Panc1 (cell line): ENCODE results near the gene OMP. TPM values are rescaled to one million over a fixed set of nuclear protein-coding genes. Genes with fewer than 3 reads are reported as not detected.

Experiments
- ATAC-seq: fragments of 200-7000 bp; cut with Tn5 transposase; 2 replicates; pipeline ENCODE4 v1.9.1; 2020; ENCODE audit warnings: mild to moderate bottlenecking, moderate library complexity
- BruUV-seq: library from RNA; stranded (reverse); fragments of 400-500 nt; replicated peaks from 2 replicates; lab custom pipeline; 2021; lab: Mats Ljungman, UMichigan
- CTCF ChIA-PET: fragments of 300-600 bp; sonication (Branson Sonifier 250); formaldehyde crosslinking; loops from one replicate; lab custom pipeline; 2022; ENCODE audit warnings: antibody characterized with exemption; lab: Charles Lee
- POLR2A ChIA-PET: fragments of 300-600 bp; sonication (Branson Sonifier 250); formaldehyde crosslinking; loops from one replicate; lab custom pipeline; 2022; ENCODE audit warnings: antibody characterized with exemption; lab: Charles Lee
- DNase-seq: peaks from one replicate; pipeline ENCODE4 v3.0.0-alpha.2; 2010; ENCODE audit warnings: low read depth, low spot score
- H3K27ac ChIP-seq: 2 replicates; pipeline ENCODE4 v1.5.1; 2011; ENCODE audit warnings: mild to moderate bottlenecking, low read length, inconsistent platforms
- H3K27me3 ChIP-seq: fragments of 200-500 bp; sonication (Bioruptor generic); 2 replicates; pipeline ENCODE4 v1.6.0; 2014; ENCODE audit warnings: low read length, inconsistent platforms; ENCODE audit not compliant: control insufficient read depth, insufficient read depth
- H3K36me3 ChIP-seq: fragments of 200-500 bp; sonication (Bioruptor generic); 2 replicates; pipeline ENCODE4 v1.5.1; 2014; ENCODE audit warnings: inconsistent platforms, mild to moderate bottlenecking, low read length, moderate library complexity; ENCODE audit not compliant: control insufficient read depth, insufficient read depth
- H3K4me1 ChIP-seq: 2 replicates; pipeline ENCODE4 v1.5.1; 2011; ENCODE audit warnings: inconsistent platforms, mild to moderate bottlenecking, low read length, moderate library complexity; ENCODE audit not compliant: control insufficient read depth, insufficient read depth
- H3K4me3 ChIP-seq, 2 experiments: 2 replicates each; pipeline ENCODE4 v1.5.1; 2011 to 2012; ENCODE audit warnings: low read depth in 2 of 2, low read length in 2 of 2, mild to moderate bottlenecking in 2 of 2, inconsistent platforms in 1 of 2, moderate library complexity in 1 of 2
- H3K9me3 ChIP-seq: fragments of 200-500 bp; sonication (Bioruptor generic); 2 replicates; pipeline ENCODE4 v1.5.1; 2014; ENCODE audit warnings: low read depth, mild to moderate bottlenecking, inconsistent platforms, low read length, moderate library complexity; ENCODE audit not compliant: control insufficient read depth, insufficient read depth
- POLR2AphosphoS5 ChIP-seq: IDR thresholded peaks from 2 replicates; pipeline ENCODE4 v1.6.1; 2012; ENCODE audit warnings: mild to moderate bottlenecking, low read depth, low read length, moderate library complexity
- SIN3A ChIP-seq: IDR thresholded peaks from 2 replicates; pipeline ENCODE4 v1.6.1; 2012; ENCODE audit warnings: low read depth, mild to moderate bottlenecking, low read length, moderate library complexity, borderline replicate concordance; ENCODE audit not compliant: insufficient read depth
- TCF7L2 ChIP-seq: IDR thresholded peaks from 2 replicates; pipeline ENCODE4 v1.6.1; 2011; ENCODE audit warnings: mild to moderate bottlenecking, low read depth, low read length, inconsistent platforms
- in situ Hi-C: cut with HindIII; loops from 2 replicates; pipeline ENCODE4 v1.10.0; 2016; ENCODE audit warnings: low sequenced_read_pairs, low pct_unique_long_range_greater_than_20kb
- intact Hi-C: fragments of 100-400 bp; cut with micrococcal nuclease; formaldehyde crosslinking; loops from one replicate; pipeline ENCODE4 v1.10.0; 2022; ENCODE audit not compliant: unreplicated experiment
- total RNA-seq: library from RNA; stranded (reverse); gene quantifications from one replicate; pipeline ENCODE4 v1.2.1, GENCODE V29; 2021; ENCODE audit not compliant: unreplicated experiment
- TF ChIP-seq, protein P1 (sequence below): fragments of 450-650 bp; IDR thresholded peaks from 2 replicates; pipeline ENCODE4 v1.5.1; 2017; ENCODE audit warnings: mild to moderate bottlenecking
- TF ChIP-seq, protein P2 (sequence below), 2 experiments: IDR thresholded peaks; 2 replicates each; pipeline ENCODE4 v1.6.1; 2011 to 2012; ENCODE audit warnings: low read depth in 2 of 2, control low read depth in 1 of 2, low read length in 1 of 2, mild to moderate bottlenecking in 1 of 2, moderate library complexity in 1 of 2; ENCODE audit not compliant: insufficient read depth in 1 of 2

The OMP gene
- total RNA-seq, 1 experiment from 2014 or later = 1.5 TPM

DNA sequence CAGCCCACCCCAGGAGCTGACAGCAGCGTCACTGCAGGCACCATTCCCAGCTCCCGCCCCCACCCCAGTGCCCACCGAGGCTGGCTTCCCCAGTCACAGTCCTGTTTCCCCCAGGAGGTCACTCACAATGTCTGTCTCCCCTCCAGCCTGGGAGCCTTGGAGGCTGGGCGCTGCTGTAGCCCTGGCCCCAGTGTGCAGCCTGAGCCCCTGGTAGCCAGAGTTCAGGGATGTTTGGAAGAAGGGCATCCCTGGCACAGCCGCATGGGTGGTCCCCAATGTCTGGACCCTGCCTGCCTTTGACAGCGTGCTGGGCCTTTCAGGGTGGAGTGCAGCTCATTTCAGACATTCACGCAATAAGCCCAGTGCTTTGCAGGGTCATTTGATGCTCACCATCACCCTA, 31.6 kb upstream of the OMP start:
- POLR2A ChIA-PET = no interaction called here
- no peaks in the 10 kb centered on the region for H3K27me3 ChIP-seq
- no peaks in the 10 kb centered on the region for H3K36me3 ChIP-seq
- ATAC-seq = no peak
- CTCF ChIA-PET = interaction anchor here (0.6 kb wide), 1 partner anchor 27 kb away, joined by 3 read pairs; no protein-coding TSS in a partner anchor
- H3K4me3 ChIP-seq = no peak overlapping the region
- intact Hi-C loops = no loop called here
- no peak overlapping the region for H3K27ac ChIP-seq
- peaks cover 10% of the 10 kb centered on the region for H3K4me1 ChIP-seq
- BruUV-seq = no TSS peak
- DNase-seq = no peak
- TF ChIP-seq, protein P1, sequence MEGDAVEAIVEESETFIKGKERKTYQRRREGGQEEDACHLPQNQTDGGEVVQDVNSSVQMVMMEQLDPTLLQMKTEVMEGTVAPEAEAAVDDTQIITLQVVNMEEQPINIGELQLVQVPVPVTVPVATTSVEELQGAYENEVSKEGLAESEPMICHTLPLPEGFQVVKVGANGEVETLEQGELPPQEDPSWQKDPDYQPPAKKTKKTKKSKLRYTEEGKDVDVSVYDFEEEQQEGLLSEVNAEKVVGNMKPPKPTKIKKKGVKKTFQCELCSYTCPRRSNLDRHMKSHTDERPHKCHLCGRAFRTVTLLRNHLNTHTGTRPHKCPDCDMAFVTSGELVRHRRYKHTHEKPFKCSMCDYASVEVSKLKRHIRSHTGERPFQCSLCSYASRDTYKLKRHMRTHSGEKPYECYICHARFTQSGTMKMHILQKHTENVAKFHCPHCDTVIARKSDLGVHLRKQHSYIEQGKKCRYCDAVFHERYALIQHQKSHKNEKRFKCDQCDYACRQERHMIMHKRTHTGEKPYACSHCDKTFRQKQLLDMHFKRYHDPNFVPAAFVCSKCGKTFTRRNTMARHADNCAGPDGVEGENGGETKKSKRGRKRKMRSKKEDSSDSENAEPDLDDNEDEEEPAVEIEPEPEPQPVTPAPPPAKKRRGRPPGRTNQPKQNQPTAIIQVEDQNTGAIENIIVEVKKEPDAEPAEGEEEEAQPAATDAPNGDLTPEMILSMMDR = no peak
- TF ChIP-seq SIN3A (no peak), POLR2AphosphoS5 (no peak), TCF7L2 (no peak)
- TF ChIP-seq, protein P2, sequence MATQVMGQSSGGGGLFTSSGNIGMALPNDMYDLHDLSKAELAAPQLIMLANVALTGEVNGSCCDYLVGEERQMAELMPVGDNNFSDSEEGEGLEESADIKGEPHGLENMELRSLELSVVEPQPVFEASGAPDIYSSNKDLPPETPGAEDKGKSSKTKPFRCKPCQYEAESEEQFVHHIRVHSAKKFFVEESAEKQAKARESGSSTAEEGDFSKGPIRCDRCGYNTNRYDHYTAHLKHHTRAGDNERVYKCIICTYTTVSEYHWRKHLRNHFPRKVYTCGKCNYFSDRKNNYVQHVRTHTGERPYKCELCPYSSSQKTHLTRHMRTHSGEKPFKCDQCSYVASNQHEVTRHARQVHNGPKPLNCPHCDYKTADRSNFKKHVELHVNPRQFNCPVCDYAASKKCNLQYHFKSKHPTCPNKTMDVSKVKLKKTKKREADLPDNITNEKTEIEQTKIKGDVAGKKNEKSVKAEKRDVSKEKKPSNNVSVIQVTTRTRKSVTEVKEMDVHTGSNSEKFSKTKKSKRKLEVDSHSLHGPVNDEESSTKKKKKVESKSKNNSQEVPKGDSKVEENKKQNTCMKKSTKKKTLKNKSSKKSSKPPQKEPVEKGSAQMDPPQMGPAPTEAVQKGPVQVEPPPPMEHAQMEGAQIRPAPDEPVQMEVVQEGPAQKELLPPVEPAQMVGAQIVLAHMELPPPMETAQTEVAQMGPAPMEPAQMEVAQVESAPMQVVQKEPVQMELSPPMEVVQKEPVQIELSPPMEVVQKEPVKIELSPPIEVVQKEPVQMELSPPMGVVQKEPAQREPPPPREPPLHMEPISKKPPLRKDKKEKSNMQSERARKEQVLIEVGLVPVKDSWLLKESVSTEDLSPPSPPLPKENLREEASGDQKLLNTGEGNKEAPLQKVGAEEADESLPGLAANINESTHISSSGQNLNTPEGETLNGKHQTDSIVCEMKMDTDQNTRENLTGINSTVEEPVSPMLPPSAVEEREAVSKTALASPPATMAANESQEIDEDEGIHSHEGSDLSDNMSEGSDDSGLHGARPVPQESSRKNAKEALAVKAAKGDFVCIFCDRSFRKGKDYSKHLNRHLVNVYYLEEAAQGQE (IDR thresholded peaks at IDR 0.05; ENCODE audit: insufficient read depth in 1 of 2, low read depth in 2 of 2, low read length in 1 of 2) = no peak
- no peaks in the 10 kb centered on the region for H3K9me3 ChIP-seq
- in situ Hi-C loops = no loop called here

DNA sequence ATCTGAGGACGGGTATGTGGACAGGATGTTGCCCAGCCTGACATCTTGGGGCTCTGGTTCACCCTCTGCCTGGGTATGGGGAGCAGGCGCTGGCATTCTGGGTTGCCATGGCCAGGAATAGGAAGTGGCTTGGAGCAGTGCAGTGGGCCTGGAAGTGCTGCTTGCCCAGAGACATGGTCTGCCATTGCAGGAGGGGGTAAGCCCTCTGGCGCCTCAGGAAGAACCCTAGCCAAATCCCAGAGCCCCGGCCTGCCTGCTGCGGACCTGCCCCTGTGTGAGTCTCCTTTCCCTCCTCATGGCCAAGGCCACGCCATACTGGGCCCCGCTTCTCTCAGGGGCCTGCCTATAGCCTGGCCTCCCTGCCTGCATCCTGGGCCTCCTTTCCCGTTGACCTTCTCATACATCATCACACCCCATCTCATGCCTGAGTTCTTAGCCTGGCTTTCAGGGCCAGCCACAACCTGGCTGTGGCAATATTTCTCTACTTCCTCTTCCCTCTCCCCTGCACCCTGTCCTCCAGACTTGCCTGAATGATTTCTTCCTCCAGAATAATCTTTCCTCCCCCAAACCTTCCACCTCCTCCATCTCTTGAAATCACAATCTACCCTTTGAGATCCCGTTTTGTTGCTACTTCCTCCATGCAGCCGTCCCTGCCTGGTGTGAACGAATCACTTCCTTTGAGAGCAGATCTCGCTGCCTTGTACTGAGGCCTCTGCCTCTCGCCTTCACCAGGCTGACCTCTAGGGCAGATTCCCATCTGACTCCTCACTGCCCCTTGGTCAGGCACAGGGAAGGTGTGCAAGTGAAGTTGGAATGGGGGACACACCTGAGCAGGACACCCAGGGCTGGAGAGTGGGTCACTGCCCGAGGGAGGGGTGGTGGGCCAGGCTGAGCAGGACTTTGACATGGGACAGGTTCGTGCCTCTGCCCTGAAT, 30.7 kb upstream of the OMP start:
- DNase-seq (no peak), ATAC-seq (no peak)
- Histone ChIP-seq H3K4me1 (peaks cover 9% of the 10 kb centered on the region), H3K27ac (no peak overlapping the region), H3K4me3 (no peak overlapping the region), H3K9me3 (no peaks in the 10 kb centered on the region), H3K36me3 (no peaks in the 10 kb centered on the region), H3K27me3 (no peaks in the 10 kb centered on the region)
- TF ChIP-seq, protein P1 = no peak
- no peak for TF ChIP-seq POLR2AphosphoS5
- no peak for TF ChIP-seq SIN3A
- TF ChIP-seq, protein P2 (IDR thresholded peaks at IDR 0.05; ENCODE audit: insufficient read depth in 1 of 2, low read depth in 2 of 2, low read length in 1 of 2) = no peak
- TF ChIP-seq TCF7L2 = no peak
- ChIA-PET CTCF (interaction anchor here (2.1 kb wide), 1 partner anchor 19 kb away, joined by 14 read pairs; no protein-coding TSS in a partner anchor), POLR2A (no interaction called here)
- in situ Hi-C loops (no loop called here), intact Hi-C loops (no loop called here)
- no TSS peak for BruUV-seq
